ENCODE measurements around the gene FMR1. TPM values are rescaled to one million over a fixed set of nuclear protein-coding genes. Genes with fewer than 3 reads are reported as not detected.

Gene FMR1
- total RNA-seq, 4 donors from 2014 or later, result 26.9 to 86.8 (median 66.5) TPM

- intact Hi-C loops (cut with DNase I; ENCODE audit: low total_unique reads), result no loop called here
- no peaks in the 10 kb centered on the region for H3K27me3 ChIP-seq
- TF ChIP-seq CTCF (IDR thresholded peaks at IDR 0.05), result no peak
- no peak for TF ChIP-seq POLR2A (IDR thresholded peaks at IDR 0.05)
- no peak overlapping the region for H3K27ac ChIP-seq
- no peaks in the 10 kb centered on the region for H3K9me3 ChIP-seq
- peaks cover 0 to 3% of the 10 kb centered on the region in 2 donors for H3K4me1 ChIP-seq
- no peak overlapping the region for H3K4me3 ChIP-seq
- no peaks in the 10 kb centered on the region for H3K36me3 ChIP-seq
- DNase-seq, result no peak
Observed at GRCh38 chrX:147914591-147914990, 2.9 kb downstream of the FMR1 start.

- intact Hi-C loops (cut with DNase I; ENCODE audit: low total_unique reads), result no loop called here
Observed at GRCh38 chrX:147916375-147916968, 4.8 kb downstream of the FMR1 start.

GRCh38 chrX:147917700-147918695, 6.3 kb downstream of the FMR1 start:
- Histone ChIP-seq H3K9me3 (no peaks in the 10 kb centered on the region), H3K4me3 (no peak overlapping the region), H3K4me1 (peaks cover 0 to 3% of the 10 kb centered on the region in 2 donors), H3K27ac (no peak overlapping the region), H3K36me3 (no peaks in the 10 kb centered on the region), H3K27me3 (no peaks in the 10 kb centered on the region)
- TF ChIP-seq POLR2A (IDR thresholded peaks at IDR 0.05) (no peak), CTCF (IDR thresholded peaks at IDR 0.05) (no peak)
- intact Hi-C loops (cut with DNase I; ENCODE audit: low total_unique reads), result no loop called here
- DNase-seq, result no peak

More at GRCh38 chrX:147916375-147916968, 4.8 kb downstream of the FMR1 start:
- Histone ChIP-seq H3K9me3 (no peaks in the 10 kb centered on the region), H3K4me1 (peaks cover 0 to 3% of the 10 kb centered on the region in 2 donors), H3K4me3 (no peak overlapping the region), H3K27me3 (no peaks in the 10 kb centered on the region), H3K27ac (no peak overlapping the region), H3K36me3 (no peaks in the 10 kb centered on the region)
- TF ChIP-seq POLR2A (IDR thresholded peaks at IDR 0.05), result no peak
- TF ChIP-seq CTCF (IDR thresholded peaks at IDR 0.05), result no peak
- DNase-seq, result no peak

GRCh38 chrX:147920161-147920666, 8.5 kb downstream of the FMR1 start:
- no peaks in the 10 kb centered on the region for H3K27me3 ChIP-seq
- intact Hi-C loops (cut with DNase I; ENCODE audit: low total_unique reads), result no loop called here
- no peaks in the 10 kb centered on the region for H3K36me3 ChIP-seq
- DNase-seq, result no peak
- no peak for TF ChIP-seq CTCF (IDR thresholded peaks at IDR 0.05)
- no peak for TF ChIP-seq POLR2A (IDR thresholded peaks at IDR 0.05)
- H3K4me1 ChIP-seq, result peaks cover 0 to 3% of the 10 kb centered on the region in 2 donors
- H3K4me3 ChIP-seq, result no peak overlapping the region
- H3K9me3 ChIP-seq, result no peaks in the 10 kb centered on the region
- no peak overlapping the region for H3K27ac ChIP-seq

- Histone ChIP-seq H3K4me3 (no peak overlapping the region), H3K27me3 (no peaks in the 10 kb centered on the region), H3K36me3 (no peaks in the 10 kb centered on the region), H3K4me1 (no peaks in the 10 kb centered on the region), H3K27ac (no peak overlapping the region), H3K9me3 (no peaks in the 10 kb centered on the region)
- intact Hi-C loops (cut with DNase I; ENCODE audit: low total_unique reads), result no loop called here
- DNase-seq, result no peak
- no peak for TF ChIP-seq POLR2A (IDR thresholded peaks at IDR 0.05)
- TF ChIP-seq CTCF (IDR thresholded peaks at IDR 0.05), result no peak
Observed at GRCh38 chrX:147923605-147924004, 11.9 kb downstream of the FMR1 start.
